ENCODE data around the gene PXT1. TPM values are rescaled to one million over a fixed set of nuclear protein-coding genes. Genes with fewer than 3 reads are reported as not detected.

PXT1 gene
- total RNA-seq, 1 donor from 2014 or later = not detected

GRCh38 chr6:36376742-36377141 lies 65.9 kb downstream of the PXT1 start:
- no peak overlapping the region for H3K4me3 ChIP-seq
- H3K27ac ChIP-seq = no peak overlapping the region
- H3K9me3 ChIP-seq = no peaks in the 10 kb centered on the region
- H3K36me3 ChIP-seq = peaks cover 4% of the 10 kb centered on the region
- intact Hi-C loops (cut with DNase I) = no loop called here
- no peaks in the 10 kb centered on the region for H3K4me1 ChIP-seq
- TF ChIP-seq CTCF (IDR thresholded peaks at IDR 0.05) = no peak
- no peaks in the 10 kb centered on the region for H3K27me3 ChIP-seq (ENCODE audit: low read depth)
- no peak for DNase-seq
- ATAC-seq = no peak

- H3K36me3 ChIP-seq = peaks cover 4% of the 10 kb centered on the region
- H3K4me1 ChIP-seq = no peaks in the 10 kb centered on the region
- DNase-seq (no peak), ATAC-seq (no peak)
- H3K4me3 ChIP-seq = no peak overlapping the region
- H3K27me3 ChIP-seq (ENCODE audit: low read depth) = no peaks in the 10 kb centered on the region
- H3K27ac ChIP-seq = no peak overlapping the region
- no peaks in the 10 kb centered on the region for H3K9me3 ChIP-seq
- intact Hi-C loops (cut with DNase I) = no loop called here
- no peak for TF ChIP-seq CTCF (IDR thresholded peaks at IDR 0.05)
Measured at GRCh38 chr6:36376183-36376582, 66.5 kb downstream of the PXT1 start.

GRCh38 chr6:36375644-36376155 lies 67.0 kb downstream of the PXT1 start:
- no peaks in the 10 kb centered on the region for H3K27me3 ChIP-seq (ENCODE audit: low read depth)
- intact Hi-C loops (cut with DNase I) = no loop called here
- peaks cover 4% of the 10 kb centered on the region for H3K36me3 ChIP-seq
- no peaks in the 10 kb centered on the region for H3K4me1 ChIP-seq
- H3K4me3 ChIP-seq = no peak overlapping the region
- no peaks in the 10 kb centered on the region for H3K9me3 ChIP-seq
- H3K27ac ChIP-seq = no peak overlapping the region
- no peak for TF ChIP-seq CTCF (IDR thresholded peaks at IDR 0.05)
- DNase-seq = no peak
- ATAC-seq = no peak

GRCh38 chr6:36374972-36375371 lies 67.7 kb downstream of the PXT1 start:
- no peak overlapping the region for H3K27ac ChIP-seq
- no peak overlapping the region for H3K4me3 ChIP-seq
- H3K27me3 ChIP-seq (ENCODE audit: low read depth) = no peaks in the 10 kb centered on the region
- no peak for TF ChIP-seq CTCF (IDR thresholded peaks at IDR 0.05)
- H3K4me1 ChIP-seq = peaks cover 1% of the 10 kb centered on the region
- DNase-seq (no peak), ATAC-seq (no peak)
- H3K9me3 ChIP-seq = no peaks in the 10 kb centered on the region
- intact Hi-C loops (cut with DNase I) = no loop called here
- peaks cover 4% of the 10 kb centered on the region for H3K36me3 ChIP-seq

GRCh38 chr6:36374194-36374593 lies 68.5 kb downstream of the PXT1 start:
- Histone ChIP-seq H3K27ac (no peak overlapping the region), H3K27me3 (ENCODE audit: low read depth) (no peaks in the 10 kb centered on the region), H3K4me1 (peaks cover 9% of the 10 kb centered on the region), H3K36me3 (peaks cover 4% of the 10 kb centered on the region), H3K4me3 (no peak overlapping the region), H3K9me3 (no peaks in the 10 kb centered on the region)
- no peak for ATAC-seq
- TF ChIP-seq CTCF (IDR thresholded peaks at IDR 0.05) = no peak
- no peak for DNase-seq
- intact Hi-C loops (cut with DNase I) = no loop called here

Measured in lower lobe of right lung (tissue), 2 donors.